HFFc6 (cell line): ENCODE data around the gene WIPF2. TPM values are rescaled to one million over a fixed set of nuclear protein-coding genes. Genes with fewer than 3 reads are reported as not detected.
A peak's percentile ranks its signal among the peaks of the same experiment; 100 is the strongest.

Experiments
- DNase-seq: peaks from one replicate; pipeline ENCODE4 v3.0.0-alpha.2; 2018
- H3K27ac Mint-ChIP-seq: 2 replicates; pipeline ENCODE4 v1.8.0; 2020; ENCODE audit warnings: mild to moderate bottlenecking, mixed read lengths
- H3K27me3 Mint-ChIP-seq: 2 replicates; pipeline ENCODE4 v1.8.0; 2021; ENCODE audit warnings: mild to moderate bottlenecking, moderate library complexity, mixed read lengths; ENCODE audit not compliant: insufficient read depth
- H3K36me3 Mint-ChIP-seq: 2 replicates; pipeline ENCODE4 v1.8.0; 2021; ENCODE audit warnings: low read depth, mixed read lengths
- H3K4me1 Mint-ChIP-seq: 2 replicates; pipeline ENCODE4 v1.8.0; 2020; ENCODE audit warnings: low read depth, mixed read lengths
- H3K4me3 Mint-ChIP-seq: 2 replicates; pipeline ENCODE4 v1.8.0; 2020; ENCODE audit warnings: mild to moderate bottlenecking, moderate library complexity, mixed read lengths
- H3K9me3 Mint-ChIP-seq: 2 replicates; pipeline ENCODE4 v1.8.0; 2020; ENCODE audit warnings: mild to moderate bottlenecking, mixed read lengths
- CTCF ChIP-seq: fragments of 200-600 bp; sonication (generic); IDR thresholded peaks from 2 replicates; pipeline ENCODE4 v1.5.0; 2021; ENCODE audit warnings: antibody characterized with exemption, mild to moderate bottlenecking
- long read RNA-seq: library from polyadenylated mRNA; unstranded; transcript quantifications from one replicate; pipeline ENCODE4 v2.0.0, GENCODE V29; 2019
- total RNA-seq, 6 experiments: library from RNA; stranded (reverse); fragmentation: NEBNext Ultra II Directional; extraction: Animal tissue kit (Norgen Biotek cat#: 25700); gene quantifications; 2 replicates in 1 of 6; 3 replicates in 5 of 6; pipeline ENCODE4 v1.2.3, GENCODE V29; 2021

The WIPF2 gene
- total RNA-seq: 10 to 100 TPM; 24.8 to 33.5 (median 29.8) TPM
- long read RNA-seq, partial matches to known transcripts: 0 of 13 reads
- long read RNA-seq, other reads (novel, unspliced or antisense): 13 of 13 reads

- Mint-ChIP-seq H3K36me3 (no peaks in the 10 kb centered on the region; the same call in 1 of the 2 replicates), H3K27me3 (peaks cover 4% of the 10 kb centered on the region), H3K27ac (peak within 1 kb of the TSS; percentile 99), H3K4me3 (peak within 1 kb of the TSS; percentile 93), H3K9me3 (no peaks in the 10 kb centered on the region), H3K4me1 (peaks cover 24% of the 10 kb centered on the region)
- peak; percentile 95 for DNase-seq
- TF ChIP-seq CTCF: peak; percentile 95
Measured at GRCh38 chr17:40218740-40219593, at the start of gene WIPF2. WIPF2 (plus strand) TSS chr17:40219304; CDS start chr17:40256460, 37,156 bp downstream.

- H3K27ac Mint-ChIP-seq: no peak overlapping the region
- no peak for TF ChIP-seq CTCF
- H3K27me3 Mint-ChIP-seq: no peaks in the 10 kb centered on the region; the same call in 1 of the 2 replicates
- H3K4me3 Mint-ChIP-seq: no peak overlapping the region
- H3K4me1 Mint-ChIP-seq: peaks cover 27% of the 10 kb centered on the region
- peaks cover 55% of the 10 kb centered on the region for H3K36me3 Mint-ChIP-seq
- no peaks in the 10 kb centered on the region for H3K9me3 Mint-ChIP-seq
- no peak for DNase-seq
Measured at GRCh38 chr17:40170325-40170724, 48.8 kb upstream of the WIPF2 start.

- Mint-ChIP-seq H3K27ac (peak overlapping the region; percentile 14), H3K4me3 (no peak overlapping the region), H3K4me1 (peaks cover 30% of the 10 kb centered on the region), H3K36me3 (peaks cover 51% of the 10 kb centered on the region), H3K9me3 (no peaks in the 10 kb centered on the region), H3K27me3 (peaks cover 4% of the 10 kb centered on the region; the same call in 1 of the 2 replicates)
- TF ChIP-seq CTCF: no peak
- peak; percentile 6 for DNase-seq
Measured at GRCh38 chr17:40171750-40172149, 47.4 kb upstream of the WIPF2 start.

GRCh38 chr17:40173091-40173777 lies 45.9 kb upstream of the WIPF2 start:
- no peak overlapping the region for H3K4me3 Mint-ChIP-seq
- peaks cover 5% of the 10 kb centered on the region; the same call in 1 of the 2 replicates for H3K27me3 Mint-ChIP-seq
- peaks cover 50% of the 10 kb centered on the region for H3K36me3 Mint-ChIP-seq
- no peaks in the 10 kb centered on the region for H3K9me3 Mint-ChIP-seq
- H3K4me1 Mint-ChIP-seq: peaks cover 28% of the 10 kb centered on the region
- TF ChIP-seq CTCF: no peak
- H3K27ac Mint-ChIP-seq: no peak overlapping the region
- DNase-seq: no peak

GRCh38 chr17:40173778-40174135 lies 45.3 kb upstream of the WIPF2 start:
- H3K4me1 Mint-ChIP-seq: peaks cover 22% of the 10 kb centered on the region

More at GRCh38 chr17:40173778-40174135, 45.3 kb upstream of the WIPF2 start:
- H3K4me3 Mint-ChIP-seq: no peak overlapping the region
- H3K27me3 Mint-ChIP-seq: peaks cover 5% of the 10 kb centered on the region; the same call in 1 of the 2 replicates
- peaks cover 49% of the 10 kb centered on the region for H3K36me3 Mint-ChIP-seq
- H3K9me3 Mint-ChIP-seq: no peaks in the 10 kb centered on the region
- no peak overlapping the region for H3K27ac Mint-ChIP-seq
- DNase-seq: no peak
- no peak for TF ChIP-seq CTCF
